ENCODE measurements around the gene VANGL1.

VANGL1 gene

DNA sequence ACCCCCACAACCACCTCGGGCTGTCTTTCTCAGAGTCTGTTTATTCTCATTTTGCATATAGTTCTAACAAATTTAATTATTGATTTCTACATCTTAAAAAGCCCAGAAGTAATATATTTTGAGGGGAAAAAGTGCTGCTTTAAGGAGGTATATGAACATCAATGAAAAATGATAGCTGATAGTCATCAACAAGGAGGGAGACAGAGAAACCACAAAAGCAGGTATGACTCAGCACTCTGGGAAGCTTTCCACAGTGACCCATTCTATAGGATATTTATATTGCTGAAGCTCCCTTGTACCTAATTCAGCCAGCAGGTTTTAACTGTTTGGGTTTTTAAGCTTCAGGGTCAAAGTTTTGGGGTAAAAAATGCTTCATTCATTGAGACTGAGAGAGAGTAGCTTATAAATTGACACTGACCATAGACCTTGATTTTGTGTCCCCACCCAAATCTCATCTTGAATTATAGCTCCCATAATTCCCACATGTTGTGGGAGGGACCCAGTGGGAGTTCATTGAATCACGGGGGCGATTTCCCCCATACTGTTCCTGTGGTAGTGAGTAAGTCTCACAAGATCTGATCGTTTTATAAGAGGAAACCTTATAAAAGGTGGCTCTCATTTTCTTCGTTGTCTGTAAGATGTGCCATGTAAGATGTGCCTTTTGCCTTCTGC is 27.4 kb downstream of the VANGL1 start:
- DNase-seq, result no peak

DNA sequence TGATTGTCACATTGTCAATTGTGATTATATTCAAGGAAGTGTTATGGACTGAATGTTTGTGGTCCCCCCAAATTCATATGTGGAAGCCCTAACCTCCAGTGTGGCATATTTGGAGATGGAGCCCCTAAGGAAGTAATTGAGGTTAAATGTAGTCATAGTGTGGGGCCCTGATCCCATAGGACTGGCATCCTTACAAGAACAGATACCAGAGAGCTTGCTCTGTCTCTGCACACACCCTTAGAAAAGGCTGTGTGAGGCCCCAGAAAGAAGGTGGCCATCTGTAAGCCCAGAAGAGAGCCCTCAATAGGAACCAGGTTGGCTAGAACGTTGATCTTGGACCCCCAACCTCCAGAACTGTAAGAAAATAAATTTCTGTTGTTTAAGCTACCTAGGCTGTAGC is 28.1 kb downstream of the VANGL1 start:
- no peak for DNase-seq

DNA sequence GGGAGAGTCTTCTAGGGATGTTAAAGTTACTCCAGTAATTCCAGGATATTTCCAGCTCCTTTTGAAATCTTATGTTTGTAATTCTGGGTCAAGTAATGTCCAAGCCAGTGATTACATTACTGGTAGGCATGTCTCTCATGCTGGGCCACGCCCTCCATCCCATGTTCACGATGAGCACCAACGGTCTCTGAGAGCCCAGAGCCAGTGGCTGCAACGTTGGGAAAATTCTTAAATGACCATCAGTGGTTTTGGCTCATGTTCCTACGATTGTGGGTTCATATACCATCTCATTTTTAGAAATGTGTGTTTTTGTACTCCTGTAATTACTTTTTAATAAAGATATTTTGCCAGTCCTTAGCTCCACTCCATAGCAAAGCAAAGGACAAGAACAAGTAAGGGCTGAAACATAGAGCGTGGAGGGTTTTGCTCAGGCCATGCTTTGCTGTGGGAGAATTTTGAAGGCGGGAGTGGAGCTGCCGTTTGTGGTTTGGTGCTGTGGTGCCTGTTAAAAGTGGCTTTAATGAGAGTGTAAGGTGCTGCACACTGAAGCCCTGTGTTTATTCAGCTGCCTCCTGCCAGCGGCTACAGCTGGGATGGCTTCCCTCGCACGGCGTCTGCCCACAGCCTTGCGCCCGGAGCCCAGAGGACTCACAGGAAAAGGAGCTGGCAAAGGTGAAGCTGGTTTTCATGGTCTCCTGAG is 28.9 kb downstream of the VANGL1 start:
- DNase-seq, result no peak

DNA sequence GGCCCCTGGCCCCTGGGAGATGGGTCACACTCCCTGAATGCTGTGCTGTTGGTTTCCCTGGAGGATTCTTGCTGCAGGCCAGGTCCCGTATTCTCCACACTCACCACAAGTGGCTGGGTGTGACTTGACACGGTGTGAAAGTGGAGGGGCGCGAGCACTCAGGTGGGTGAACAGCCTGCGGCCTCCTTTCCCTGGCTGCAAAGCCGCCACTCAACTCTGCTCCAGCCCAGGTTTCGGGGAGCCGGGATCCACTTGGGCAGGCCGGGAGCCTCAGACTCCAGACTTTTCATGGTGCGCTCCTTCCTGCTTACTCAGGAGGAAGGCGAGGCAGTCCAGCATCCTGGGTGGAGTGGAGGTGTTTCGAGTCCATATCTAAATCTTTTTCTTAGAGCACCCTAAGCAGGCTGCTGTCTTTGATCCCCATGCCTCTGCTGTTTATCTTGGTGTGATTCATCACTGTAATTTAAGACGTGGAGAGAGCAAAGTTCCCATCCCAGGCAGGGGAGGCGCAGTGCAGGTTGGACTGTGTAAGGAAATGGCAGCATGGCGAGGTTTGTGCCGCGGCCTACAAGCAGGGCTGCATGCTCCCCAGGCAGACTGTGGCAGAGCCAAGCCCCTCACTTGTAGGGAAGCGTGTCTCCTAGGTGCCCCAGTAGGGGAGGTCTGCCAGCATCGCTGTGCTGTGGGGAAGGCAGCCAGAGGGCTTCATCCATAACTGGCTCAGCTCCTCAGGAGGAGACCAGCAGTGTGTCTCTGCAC is 29.6 kb downstream of the VANGL1 start:
- no peak for DNase-seq

DNA sequence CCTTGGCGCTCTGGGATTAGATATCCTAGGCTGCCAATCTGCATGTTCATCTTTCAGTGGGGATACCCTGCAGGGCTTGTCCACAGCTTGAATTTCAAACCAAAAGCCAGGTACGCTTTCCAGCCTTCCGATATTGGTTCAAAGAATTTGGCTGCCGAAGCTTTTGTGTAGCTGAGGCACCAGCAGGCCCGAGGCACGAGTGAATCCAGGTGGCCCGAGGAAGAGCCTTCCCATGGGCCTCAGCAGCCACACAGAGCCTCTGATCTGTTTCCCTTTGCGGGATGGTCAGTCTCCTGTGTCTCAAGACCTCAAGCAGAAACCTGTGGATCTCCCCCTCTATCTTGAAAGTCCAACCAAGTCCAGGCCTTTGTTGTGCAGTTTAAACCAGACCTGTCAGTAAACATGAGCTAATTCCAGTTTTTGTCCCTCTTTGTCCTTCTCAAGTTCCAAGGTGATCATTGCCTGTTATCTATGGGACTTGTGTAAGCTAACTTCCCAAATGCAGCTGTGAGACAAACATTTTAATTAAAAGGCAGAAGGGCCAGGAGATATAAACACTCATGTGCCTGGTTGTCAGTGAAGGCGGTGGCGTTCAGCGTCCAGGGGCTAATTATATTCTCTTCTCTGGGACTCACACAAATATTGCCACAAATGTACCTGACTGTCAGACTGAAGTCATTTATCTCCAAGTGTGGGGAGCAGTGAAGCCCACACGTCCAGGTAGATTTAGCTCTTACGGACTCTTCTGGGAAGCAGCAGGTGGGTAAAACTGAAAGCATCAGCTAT is 30.6 kb downstream of the VANGL1 start:
- no peak for DNase-seq

DNA sequence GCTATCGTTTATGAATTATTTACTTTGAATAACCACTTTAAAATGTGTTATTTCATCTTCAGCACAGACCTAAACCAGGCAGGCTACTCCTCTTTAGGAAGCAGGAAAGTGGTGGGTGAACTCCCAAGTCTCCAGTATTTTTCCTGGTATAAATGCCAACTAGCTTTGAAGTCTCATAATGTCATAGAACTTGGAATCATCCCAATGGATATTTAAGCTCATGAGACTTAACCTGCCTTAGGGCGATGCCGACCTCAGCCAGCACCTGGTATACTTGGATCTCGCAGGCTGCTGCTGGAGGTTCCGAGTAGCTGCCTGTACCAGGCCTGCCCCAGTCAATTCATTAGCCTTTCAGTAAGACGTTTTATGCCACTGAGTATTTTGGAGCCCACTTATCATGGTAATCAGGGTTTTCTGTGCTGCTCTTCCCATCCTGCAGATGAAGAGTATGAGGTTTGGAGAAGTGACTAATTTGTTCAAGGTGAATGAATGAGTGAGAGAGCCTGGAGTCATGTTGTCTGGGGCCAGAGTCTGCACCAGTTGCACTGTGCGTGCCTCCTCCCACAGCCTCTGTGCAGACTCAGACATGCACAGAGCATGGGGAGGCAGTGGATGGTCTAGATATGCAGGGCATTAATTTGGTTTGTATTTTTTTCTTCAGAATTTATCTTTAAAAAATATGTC is 34.9 kb downstream of the VANGL1 start:
- DNase-seq, result no peak

DNA sequence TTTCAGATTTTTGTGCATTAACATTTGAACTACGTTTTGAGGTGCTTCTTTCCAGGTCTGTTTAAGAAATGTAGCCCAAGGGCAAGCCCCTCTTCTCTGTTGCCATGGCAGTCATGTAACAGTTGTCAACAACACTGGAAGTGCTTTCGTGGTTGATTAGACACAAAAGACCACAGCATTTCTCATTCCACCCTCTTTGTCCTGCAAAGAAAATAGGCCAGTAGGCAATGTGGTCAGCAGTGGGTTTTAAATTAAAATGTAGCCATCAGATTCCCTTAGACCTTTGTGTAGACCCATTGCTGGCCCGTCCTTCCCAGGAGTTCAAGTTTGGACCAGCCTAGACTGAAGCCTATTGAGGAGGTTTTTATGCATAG is 35.4 kb downstream of the VANGL1 start:
- DNase-seq, result no peak

DNA sequence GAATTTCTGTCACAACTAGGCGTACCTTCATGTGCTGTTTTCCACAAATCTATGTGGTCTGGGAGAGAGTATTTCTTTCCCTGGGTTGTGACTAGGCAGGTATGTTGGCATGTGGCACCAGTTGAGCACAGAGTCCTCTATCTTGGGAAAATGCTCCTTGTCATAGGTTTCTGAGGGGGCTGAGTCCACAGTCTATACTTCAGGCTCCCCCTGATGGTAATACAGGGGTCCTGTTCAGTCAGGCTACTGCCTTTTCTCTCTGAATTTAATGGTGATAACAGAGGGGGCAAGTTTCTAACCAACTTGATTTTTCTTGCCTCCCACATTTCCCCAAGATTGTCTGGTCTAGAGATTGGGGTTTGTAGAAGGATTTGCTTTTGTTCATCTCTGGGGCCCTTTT is 35.8 kb downstream of the VANGL1 start:
- DNase-seq, result no peak

DNA sequence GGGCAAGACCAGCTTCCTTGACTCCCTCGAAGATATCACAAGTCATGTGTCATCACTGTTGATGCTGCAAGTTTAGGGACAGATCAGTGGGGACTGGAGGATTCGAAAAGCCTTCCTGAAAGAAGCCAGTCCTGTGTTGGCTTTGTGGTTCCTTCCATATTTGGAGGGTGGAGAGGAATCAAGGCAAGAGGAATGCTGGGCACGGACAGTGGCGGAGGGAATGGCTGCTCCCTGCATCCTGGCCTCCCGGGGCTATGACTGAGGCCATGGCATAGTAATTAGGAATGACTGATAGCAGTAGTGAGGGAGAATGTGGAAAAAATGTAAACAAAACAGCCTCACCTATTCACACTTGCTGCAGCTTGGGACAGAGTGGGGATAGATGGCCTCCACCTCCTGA is 36.4 kb downstream of the VANGL1 start:
- DNase-seq, result no peak

DNA sequence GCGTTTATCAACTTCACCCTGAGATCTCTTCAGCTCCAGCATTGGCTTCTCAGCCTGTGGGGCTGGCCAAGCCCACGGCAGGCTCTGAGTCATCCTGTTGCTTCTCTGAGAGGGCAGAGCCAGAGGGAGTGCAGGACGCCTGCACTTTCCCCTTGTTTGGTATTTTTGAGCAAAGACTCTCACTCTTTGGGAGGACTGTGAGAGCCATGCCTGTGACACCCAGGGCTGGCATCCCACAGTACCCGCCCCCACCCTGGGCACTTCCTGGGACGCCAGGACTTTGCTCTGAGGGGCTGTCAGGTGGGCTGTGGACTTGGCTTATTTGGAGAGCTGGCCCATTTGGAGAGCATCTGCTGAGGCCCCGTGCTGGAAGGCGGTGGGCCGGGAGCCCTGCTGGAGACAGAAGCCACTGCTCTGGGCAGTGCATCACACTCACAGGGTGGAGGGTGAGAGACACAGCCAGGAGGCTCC is 37.4 kb downstream of the VANGL1 start:
- no peak for DNase-seq

DNA sequence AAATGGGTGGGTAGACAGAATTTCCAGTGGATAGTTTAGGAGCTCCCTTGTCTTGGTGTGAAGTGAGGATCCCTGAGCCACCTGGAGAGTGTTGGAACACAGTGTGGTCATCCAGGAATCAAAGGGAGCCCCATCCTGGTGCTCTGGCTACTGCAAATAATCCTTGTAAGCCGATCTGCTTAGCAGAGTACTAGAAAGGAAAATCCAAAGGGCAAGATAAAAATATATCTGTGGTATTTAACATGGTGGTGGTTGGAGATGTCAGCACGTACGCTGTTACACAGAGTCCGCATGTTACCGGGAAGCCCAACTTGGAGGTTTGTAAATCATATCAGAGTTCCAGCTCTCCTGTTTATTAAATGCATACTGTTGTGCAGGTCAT is 39.0 kb downstream of the VANGL1 start:
- no peak for DNase-seq

DNA sequence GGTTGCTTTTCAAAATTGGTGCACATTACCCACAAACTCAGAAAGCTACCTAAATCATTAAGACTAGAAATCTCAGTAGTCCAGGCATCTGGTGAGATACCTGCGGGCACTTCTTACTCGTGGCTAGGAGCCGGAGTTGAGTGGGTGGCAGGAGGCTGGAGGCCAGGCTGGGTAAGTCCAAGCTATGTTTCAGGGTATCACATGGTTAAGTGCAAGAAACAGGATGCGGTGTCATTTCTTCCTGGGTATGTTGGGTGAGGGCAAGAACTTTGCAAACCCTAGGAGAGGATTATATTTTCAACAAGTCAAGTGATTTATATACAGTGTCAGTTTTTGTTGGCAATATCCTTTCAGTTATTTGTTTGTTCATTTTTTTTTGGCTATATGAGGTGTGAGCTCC is 41.0 kb downstream of the VANGL1 start:
- DNase-seq, result no peak

DNA sequence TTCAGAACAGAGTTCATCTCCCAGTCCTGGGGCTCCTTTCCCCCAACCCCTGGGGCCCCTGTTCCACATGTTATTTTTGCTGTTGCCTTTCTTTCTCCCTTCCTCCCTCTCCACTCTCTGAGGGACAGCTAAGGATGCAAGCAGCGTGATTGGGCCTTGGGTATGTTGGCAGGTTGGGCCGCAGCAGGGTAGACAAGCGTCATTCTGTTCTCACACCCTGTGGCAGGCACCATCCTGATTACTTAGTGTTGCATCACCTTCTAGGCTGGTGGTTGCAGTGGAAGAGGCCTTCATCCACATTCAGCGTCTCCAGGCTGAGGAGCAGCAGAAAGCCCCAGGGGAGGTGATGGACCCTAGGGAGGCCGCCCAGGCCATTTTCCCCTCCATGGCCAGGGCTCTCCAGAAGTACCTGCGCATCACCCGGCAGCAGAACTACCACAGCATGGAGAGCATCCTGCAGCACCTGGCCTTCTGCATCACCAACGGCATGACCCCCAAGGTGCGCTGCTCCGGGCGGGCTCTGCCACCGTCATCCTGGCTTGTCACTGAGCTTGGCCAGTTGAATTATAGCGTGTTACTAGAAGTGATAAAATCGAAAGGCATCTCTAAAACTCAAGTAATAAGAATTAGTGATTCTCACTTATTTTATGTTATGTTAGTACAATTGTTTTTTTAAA is 43.4 kb downstream of the VANGL1 start:
- no peak for DNase-seq

DNA sequence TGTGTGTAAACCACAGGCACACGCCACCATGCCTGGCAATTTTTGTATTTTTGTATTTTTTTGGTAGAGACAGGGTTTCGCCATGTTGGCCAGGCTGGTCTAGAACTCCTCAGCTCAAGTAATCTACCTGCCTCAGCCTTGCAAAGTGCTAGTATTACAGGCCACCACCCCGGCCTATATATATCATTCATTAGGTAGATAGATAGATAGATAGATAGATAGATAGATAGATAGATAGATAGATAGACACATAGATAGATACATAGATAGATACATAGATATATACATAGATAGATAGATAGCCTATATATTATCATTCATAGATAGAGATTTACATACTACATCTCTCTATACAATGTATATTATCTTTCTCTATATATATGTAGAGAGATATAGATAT is 46.0 kb downstream of the VANGL1 start:
- DNase-seq, result no peak

DNA sequence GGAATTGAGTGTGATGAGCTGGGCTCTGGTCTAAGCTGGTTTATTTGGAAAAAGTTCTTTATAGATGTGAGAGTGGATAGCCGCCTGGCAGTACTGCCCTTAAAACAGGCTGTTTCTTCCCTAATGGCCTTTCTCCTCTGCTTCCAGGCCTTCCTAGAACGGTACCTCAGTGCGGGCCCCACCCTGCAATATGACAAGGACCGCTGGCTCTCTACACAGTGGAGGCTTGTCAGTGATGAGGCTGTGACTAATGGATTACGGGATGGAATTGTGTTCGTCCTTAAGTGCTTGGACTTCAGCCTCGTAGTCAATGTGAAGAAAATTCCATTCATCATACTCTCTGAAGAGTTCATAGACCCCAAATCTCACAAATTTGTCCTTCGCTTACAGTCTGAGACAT is 49.2 kb downstream of the VANGL1 start:
- no peak for DNase-seq

DNA sequence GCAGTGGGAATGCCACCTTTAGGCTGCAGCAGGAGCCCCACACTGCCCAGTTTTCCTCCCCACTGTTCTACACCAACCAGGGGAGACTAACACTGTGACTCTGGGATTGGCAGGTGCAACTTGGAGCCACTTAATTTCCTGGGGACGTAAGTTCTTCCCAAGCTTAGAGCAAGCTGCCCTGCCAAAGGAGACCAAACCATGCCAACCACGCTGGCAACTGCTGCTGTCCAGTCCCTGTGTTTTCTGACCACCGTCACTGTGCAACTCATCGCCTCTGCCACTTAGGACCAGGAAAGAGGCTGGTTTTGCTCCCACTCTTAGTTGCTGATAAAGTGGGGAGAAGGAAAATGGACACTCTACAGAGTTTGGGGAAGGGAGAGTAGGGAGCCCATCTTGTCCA is 50.5 kb downstream of the VANGL1 start:
- no peak for DNase-seq

DNA sequence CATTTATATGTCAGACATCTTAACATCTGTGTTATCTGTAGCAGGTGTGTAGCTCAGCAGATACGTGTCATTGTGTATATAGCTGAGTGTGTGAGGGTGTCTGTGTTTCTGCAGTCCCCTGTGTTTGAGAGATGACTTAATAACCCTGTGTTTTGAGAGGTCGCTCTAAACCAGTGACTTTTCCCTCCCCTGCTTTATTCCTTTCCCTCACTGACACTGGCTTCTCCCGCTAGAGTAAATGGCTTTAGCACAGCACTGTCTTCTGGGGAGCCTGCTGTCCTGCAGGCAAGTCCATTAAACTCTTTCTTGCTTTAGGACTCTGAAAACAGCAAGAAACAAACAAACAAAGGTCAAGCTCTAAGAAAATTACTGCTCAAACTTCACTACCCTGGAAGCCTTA is 53.0 kb downstream of the VANGL1 start:
- DNase-seq, result no peak

DNA sequence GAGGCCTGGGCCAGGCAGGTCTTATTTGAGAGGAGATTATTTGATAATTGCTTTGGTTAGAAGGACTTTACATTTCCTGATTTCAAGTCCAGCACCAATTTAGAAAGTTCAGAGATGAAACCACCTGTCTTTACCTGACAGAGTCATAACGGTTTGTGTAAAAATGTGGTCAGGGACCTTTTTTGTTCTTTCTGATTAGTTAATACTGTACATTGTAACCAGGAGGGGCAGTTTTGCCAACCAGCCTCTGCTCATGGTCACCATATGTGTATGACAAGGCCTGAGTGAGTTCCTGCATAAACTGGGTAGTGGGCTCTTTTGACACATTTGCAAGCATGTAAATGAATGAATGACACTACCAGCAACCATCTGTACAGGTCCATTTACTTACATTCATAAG is 55.8 kb downstream of the VANGL1 start:
- DNase-seq, result no peak

DNA sequence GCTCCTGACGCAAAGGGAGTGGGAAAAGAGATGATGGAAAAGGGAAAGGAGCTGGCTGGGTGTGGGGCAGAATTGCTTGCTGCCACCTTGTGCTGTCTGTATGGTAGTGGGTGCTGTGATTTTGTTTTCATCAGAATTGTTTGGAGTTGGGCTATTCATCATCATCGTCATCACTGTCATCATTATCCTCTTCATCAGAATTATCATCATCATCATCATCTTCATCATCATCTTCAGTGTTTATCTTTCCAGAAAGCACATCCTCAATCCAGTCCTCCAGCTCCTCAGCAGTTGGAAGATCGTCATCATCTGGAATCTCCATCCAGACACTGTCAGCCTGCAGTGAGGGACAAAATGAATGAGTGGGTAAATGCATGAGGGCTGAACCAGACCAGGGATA is 59.3 kb downstream of the VANGL1 start:
- no peak for DNase-seq

DNA sequence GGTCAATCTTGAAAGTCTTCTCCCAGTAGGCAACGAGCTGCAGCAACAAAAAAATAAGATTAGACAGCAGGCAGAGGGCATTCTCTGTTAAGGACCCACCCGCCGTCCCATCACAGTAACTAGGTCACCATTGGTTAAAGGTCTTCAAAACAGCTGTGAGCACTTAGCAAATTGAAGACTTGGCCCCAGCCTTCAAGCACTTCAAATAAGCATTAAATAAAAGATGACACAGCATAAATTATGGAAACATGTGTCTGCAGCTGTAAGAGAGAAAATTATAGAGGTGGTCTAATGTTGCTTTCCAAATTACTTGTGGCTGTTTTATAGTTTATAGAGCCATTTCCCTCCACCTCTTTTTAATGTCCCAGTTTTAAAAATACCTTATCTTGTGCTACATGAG is 61.2 kb downstream of the VANGL1 start:
- no peak for DNase-seq

DNA sequence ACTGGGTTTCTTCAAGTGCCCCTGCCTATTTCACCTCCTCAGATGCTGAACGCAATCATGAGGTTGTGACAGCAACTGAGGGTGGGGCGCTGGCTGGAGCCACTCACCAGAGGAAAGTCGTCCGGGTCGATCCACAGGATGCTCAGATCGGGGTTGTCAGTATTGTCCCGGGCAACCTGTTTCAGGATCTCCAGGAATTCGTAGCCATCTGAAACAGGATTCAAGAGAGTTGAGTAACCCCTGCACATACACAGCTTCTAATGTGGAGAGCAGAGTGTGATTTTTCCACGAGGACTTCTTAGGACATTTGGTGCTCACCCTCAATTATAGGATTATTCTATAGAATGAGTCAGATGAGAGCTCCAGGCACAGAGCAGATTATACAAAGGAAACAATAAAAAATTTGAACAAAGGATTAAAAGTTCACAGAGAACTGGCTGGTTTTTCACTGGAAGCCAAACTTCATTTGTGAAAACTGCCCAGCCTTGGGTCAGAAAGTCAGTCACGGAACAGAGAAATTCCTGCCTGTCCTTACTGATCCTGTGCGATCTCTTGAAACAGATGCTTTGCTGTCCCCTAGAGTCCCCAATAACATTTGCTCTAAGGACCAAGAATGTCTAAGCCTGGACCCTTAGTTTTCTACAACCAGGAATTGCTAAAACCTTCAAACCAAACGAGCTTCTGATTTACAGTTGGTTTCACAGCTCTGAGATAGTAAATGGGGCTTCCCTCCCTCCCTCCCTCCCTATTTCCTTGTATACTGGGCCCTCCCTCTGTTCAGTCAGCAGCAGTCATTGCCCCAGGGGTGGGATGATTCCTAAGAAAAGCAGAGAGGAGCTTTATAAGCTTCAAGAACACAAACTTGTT is 63.5 kb downstream of the VANGL1 start:
- DNase-seq, result no peak
